HG02588 (cell line): Measurements from ENCODE around the gene C1orf226.
"Not testable (repeated sequence)": the region's sequence is repeated elsewhere in the genome, so short reads cannot be mapped to it uniquely, and the experiment has no call there.

ENCODE experiments used
- ATAC-seq: cut with Tn5 transposase; IDR thresholded peaks from one replicate; pipeline ENCODE4 v1.9.1; 2021; ENCODE audit warnings: mild to moderate bottlenecking, moderate library complexity; ENCODE audit not compliant: unreplicated experiment

The C1orf226 gene

GRCh38 chr1:162404550-162405160, 23.1 kb downstream of the C1orf226 start:
- ATAC-seq: no peak

DNA sequence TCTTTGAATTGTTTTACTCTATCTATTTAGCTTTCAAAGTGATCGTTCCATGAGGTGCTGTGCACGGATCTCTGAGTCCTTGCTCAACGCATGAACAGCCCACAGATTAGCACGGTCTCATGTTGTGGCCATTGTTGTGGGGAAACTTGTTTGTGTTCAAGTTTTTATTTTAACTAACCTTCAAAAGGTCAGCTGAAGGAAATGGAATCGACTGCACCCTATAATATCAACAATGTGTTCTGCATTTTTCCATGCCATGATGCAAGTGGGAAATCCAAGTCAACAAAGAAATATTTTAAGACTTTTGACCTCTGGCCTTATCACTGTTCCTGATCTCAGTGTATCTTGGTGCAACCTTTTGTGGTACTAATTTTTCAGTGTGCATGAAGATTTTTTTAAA, 24.3 kb downstream of the C1orf226 start:
- no peak for ATAC-seq

GRCh38 chr1:162406811-162407210, 25.3 kb downstream of the C1orf226 start:
- ATAC-seq: no peak

- no peak for ATAC-seq
Observed at GRCh38 chr1:162407539-162407938, 26.0 kb downstream of the C1orf226 start.

DNA sequence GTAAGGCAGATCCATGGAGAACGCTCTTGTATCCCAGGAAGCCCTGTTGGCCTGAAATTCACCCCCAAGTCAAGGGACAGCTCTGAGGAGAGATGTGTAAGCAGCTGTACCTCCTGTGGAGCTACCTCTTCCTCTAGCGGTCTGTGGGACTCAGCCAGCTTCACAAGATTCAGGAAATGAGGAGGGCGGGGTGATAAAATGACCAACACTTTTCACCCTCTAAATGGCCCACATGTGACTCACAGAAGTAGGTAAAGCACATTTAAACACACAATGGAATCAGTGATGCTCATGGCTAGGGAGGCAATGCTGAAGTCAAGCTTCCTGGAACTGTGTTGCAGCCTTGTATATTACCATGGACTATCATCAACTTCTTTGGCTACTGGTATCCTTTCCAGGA, 30.5 kb downstream of the C1orf226 start, which contains the start of gene SH2D1B:
Gene SH2D1B (minus strand): TSS at position 135 of the 400 bp plus-strand sequence. CDS start 120 bp downstream, at position 15.
- no peak for ATAC-seq

GRCh38 chr1:162416215-162416614, 34.7 kb downstream of the C1orf226 start:
- no peak for ATAC-seq

DNA sequence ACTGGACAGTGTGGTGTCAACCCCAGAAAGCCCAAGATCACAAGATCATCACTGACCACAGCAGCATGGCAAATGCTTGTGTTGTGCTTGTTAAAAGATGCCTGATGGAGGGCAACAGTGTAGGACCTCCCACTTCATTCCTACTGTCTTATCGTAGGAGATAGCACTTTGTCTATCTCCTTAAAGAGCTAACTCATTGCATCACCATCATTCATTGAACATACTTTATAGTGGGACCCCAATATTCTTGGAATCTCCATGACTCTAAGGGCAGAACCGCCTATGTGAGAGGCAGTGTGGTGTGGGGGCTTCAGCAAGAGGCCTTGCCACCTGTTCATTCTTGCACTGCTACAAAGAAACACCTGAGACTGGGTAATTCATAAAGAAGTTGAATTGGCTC, 35.4 kb downstream of the C1orf226 start:
- ATAC-seq: no peak

DNA sequence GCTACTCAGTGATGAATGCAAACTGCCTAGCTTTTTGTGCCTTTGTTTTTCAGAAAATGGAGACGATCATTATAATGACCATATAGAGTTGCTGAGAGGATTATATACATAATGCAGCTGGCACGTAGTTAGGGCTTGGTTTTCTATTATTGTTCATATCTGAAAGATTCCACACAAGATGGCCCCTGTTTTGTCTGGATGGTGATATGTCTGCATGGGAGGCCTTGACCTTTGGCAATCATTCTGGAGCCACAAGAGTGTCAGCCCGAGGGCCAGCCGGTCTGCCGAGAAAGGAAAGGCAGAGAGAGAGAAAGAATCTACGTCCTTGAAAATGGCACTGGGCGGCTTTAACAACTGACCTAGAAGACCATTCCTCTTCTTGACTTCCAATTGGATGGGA, 36.1 kb downstream of the C1orf226 start:
- no peak for ATAC-seq

DNA sequence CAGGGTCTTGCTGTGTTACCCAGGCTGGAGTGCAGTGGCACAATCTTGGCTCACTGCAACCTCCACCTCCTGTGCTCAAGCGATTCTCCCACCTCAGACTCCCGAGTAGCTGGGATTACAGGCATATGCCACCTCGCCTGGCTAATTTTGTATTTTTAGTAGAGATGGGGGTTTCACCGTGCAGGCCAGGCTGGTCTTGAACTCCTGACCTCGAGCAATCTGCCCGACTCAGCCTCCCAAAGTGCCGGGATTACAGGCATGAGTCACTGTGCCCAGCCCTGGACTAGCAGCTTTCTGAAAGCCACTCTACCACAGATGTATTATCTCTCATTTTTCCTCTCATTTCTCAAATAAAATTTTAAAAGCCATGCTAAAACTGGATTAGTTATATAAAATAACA, 37.1 kb downstream of the C1orf226 start:
- not testable (repeated sequence) for ATAC-seq

- ATAC-seq: not testable (repeated sequence)
Observed at GRCh38 chr1:162419450-162419931, 38.0 kb downstream of the C1orf226 start.

DNA sequence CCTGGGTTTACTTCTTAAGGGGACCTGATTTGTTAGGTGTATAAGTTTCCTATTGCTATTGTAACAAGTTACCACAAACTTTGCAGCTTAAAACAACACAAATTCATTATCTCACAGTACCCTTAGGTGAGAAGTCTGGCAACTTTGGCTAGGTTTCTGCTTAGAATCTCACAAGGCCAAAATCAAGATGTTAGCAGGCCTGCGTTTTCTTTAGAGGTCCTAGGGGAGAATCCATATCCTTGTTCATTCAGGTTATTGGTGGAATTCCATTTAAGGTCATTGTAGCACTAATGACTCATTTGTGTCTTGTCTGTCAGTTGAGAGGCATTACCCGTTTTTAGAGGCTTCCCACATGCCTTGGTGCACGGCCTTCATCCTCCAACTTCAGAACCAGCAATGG, 38.6 kb downstream of the C1orf226 start:
- ATAC-seq: no peak

- no peak for ATAC-seq
Observed at GRCh38 chr1:162421258-162422164, 40.0 kb downstream of the C1orf226 start.

- ATAC-seq: no peak
Observed at GRCh38 chr1:162422662-162423375, 41.3 kb downstream of the C1orf226 start.

DNA sequence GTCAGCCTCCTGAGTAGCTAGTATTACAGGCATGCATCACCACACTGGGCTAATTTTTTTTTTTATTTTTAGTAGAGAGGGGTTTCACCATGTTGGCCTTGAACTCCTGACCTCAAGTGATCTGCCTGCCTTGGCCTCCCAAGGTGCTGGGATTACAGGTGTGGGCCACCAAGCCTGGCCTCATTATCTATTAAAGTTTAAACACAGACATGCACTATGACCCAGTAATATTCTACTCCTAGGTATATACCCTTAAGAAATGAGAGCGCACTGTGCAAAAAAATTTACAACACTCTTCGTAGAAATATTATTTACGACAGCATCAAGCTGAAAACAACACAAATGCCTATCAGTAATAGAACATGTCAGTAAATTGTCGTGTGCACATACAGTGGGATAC, 49.1 kb downstream of the C1orf226 start:
- no peak for ATAC-seq

DNA sequence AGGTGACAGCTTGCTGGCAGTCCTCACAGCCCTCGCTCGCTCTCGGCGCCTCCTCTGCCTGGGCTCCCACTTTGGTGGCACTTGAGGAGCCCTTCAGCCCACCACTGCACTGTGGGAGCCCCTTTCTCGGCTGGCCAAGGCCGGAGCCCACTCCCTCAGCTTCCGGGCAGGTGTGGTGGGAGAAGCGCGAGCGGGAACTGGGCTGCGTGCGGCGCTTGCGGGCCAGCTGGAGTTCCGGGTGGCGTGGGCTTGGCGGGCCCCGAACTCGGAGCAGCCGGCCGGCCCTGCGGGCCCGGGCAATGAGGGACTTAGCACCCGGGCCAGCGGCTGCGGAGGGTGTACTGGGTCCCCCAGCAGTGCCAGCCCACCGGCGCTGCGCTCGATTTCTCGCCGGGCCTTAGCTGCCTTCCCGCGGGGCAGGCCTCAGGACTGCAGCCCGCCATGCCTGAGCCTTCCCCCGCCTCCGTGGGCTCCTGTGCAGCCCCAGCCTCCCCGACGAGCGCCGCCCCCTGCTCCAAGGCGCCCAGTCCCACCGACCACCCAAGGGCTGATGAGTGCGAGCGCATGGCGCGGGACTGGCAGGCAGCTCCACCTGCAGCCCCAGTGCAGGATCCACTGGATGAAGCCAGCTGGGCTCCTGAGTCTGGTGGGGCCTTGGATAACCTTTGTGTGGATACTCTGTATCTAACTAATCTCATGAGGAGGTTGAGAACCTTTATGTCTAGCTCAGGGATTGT, 51.6 kb downstream of the C1orf226 start:
- not testable (repeated sequence) for ATAC-seq
